Liver (tissue), 9 donors: ENCODE results near the gene MUC2. TPM values are rescaled to one million over a fixed set of nuclear protein-coding genes. Genes with fewer than 3 reads are reported as not detected.

Experiments
- DNase-seq: peaks from one replicate; pipeline ENCODE4 v3.0.0-alpha.2; 2017; ENCODE audit warnings: low spot score
- H3K27ac ChIP-seq, 2 donors: one replicate each; pipeline ENCODE4 v1.7.0; 2013; ENCODE audit warnings: inconsistent platforms in 2 of 2, low read length in 2 of 2, control low read depth in 1 of 2, low read depth in 1 of 2, mild to moderate bottlenecking in 1 of 2
- H3K27me3 ChIP-seq, 4 donors: one replicate each; pipeline versions ENCODE4 v1.6.1 to v1.7.0; 2013; ENCODE audit warnings: low read length in 3 of 4, inconsistent platforms in 1 of 4, mild to moderate bottlenecking in 1 of 4, moderate library complexity in 1 of 4; ENCODE audit not compliant: control insufficient read depth in 4 of 4, insufficient read depth in 4 of 4
- H3K36me3 ChIP-seq, 4 donors: one replicate each; pipeline versions ENCODE4 v1.6.1 to v1.7.0; 2013; ENCODE audit warnings: low read length in 3 of 4, mild to moderate bottlenecking in 3 of 4, low read depth in 1 of 4, moderate library complexity in 1 of 4; ENCODE audit not compliant: control insufficient read depth in 4 of 4, insufficient read depth in 3 of 4
- H3K4me1 ChIP-seq, 4 donors: one replicate each; pipeline versions ENCODE4 v1.6.1 to v1.7.0; 2013; ENCODE audit warnings: low read length in 3 of 4, mild to moderate bottlenecking in 3 of 4, moderate library complexity in 1 of 4; ENCODE audit not compliant: control insufficient read depth in 4 of 4, insufficient read depth in 4 of 4
- H3K4me3 ChIP-seq, 3 donors: one replicate each; pipeline versions ENCODE4 v1.6.1 to v1.7.0; 2013; ENCODE audit warnings: low read length in 3 of 3, control low read depth in 1 of 3, low read depth in 1 of 3, mild to moderate bottlenecking in 1 of 3
- H3K9ac ChIP-seq, 2 donors: one replicate each; pipeline ENCODE4 v1.7.0; 2013; ENCODE audit warnings: low read length in 2 of 2, mild to moderate bottlenecking in 2 of 2, moderate library complexity in 2 of 2, control low read depth in 1 of 2, low read depth in 1 of 2
- H3K9me3 ChIP-seq, 4 donors: one replicate each; pipeline versions ENCODE4 v1.6.1 to v1.7.0; 2013; ENCODE audit warnings: low read length in 3 of 4; ENCODE audit not compliant: control insufficient read depth in 4 of 4
- EGR1 ChIP-seq, 2 donors: IDR thresholded peaks; 2 replicates each; pipeline ENCODE4 v1.6.1; 2016 to 2018; ENCODE audit warnings: antibody characterized with exemption in 2 of 2, low read depth in 2 of 2
- FOXA1 ChIP-seq: IDR thresholded peaks from 2 replicates; pipeline ENCODE4 v1.6.1; 2016; ENCODE audit warnings: antibody characterized with exemption
- FOXA2 ChIP-seq: IDR thresholded peaks from 2 replicates; pipeline ENCODE4 v1.6.1; 2016; ENCODE audit warnings: antibody characterized with exemption
- GABPA ChIP-seq, 2 donors: IDR thresholded peaks in 1 of 2; conservative IDR thresholded peaks in 1 of 2; 2 replicates each; pipeline ENCODE4 v1.6.1; 2016; ENCODE audit warnings: antibody characterized with exemption in 2 of 2, mild to moderate bottlenecking in 1 of 2, moderate library complexity in 1 of 2
- HNF4A ChIP-seq, 2 donors: conservative IDR thresholded peaks; 2 replicates each; pipeline ENCODE4 v1.6.1; 2016; ENCODE audit warnings: antibody characterized with exemption in 2 of 2, mild to moderate bottlenecking in 2 of 2
- HNF4G ChIP-seq: IDR thresholded peaks from 2 replicates; pipeline ENCODE4 v1.6.1; 2016; ENCODE audit warnings: antibody characterized with exemption
- JUND ChIP-seq, 2 donors: IDR thresholded peaks; 2 replicates each; pipeline ENCODE4 v1.6.1; 2016; ENCODE audit warnings: antibody characterized with exemption in 2 of 2
- NR2F2 ChIP-seq: IDR thresholded peaks from 2 replicates; pipeline ENCODE4 v1.6.1; 2016; ENCODE audit warnings: antibody characterized with exemption
- RAD21 ChIP-seq, 2 donors: IDR thresholded peaks; 2 replicates each; pipeline ENCODE4 v1.6.1; 2016; ENCODE audit warnings: antibody characterized with exemption in 2 of 2, mild to moderate bottlenecking in 2 of 2
- RXRA ChIP-seq, 2 donors: IDR thresholded peaks; 2 replicates each; pipeline ENCODE4 v1.6.1; 2017 to 2018; ENCODE audit warnings: antibody characterized with exemption in 2 of 2, mild to moderate bottlenecking in 1 of 2
- SP1 ChIP-seq: IDR thresholded peaks from 2 replicates; pipeline ENCODE4 v1.6.1; 2018; ENCODE audit warnings: antibody characterized with exemption, mild to moderate bottlenecking
- TAF1 ChIP-seq: conservative IDR thresholded peaks from 2 replicates; pipeline ENCODE4 v1.6.1; 2016; ENCODE audit warnings: antibody characterized with exemption, mild to moderate bottlenecking
- YY1 ChIP-seq: IDR thresholded peaks from 2 replicates; pipeline ENCODE4 v1.6.1; 2016; ENCODE audit warnings: antibody characterized with exemption, mild to moderate bottlenecking
- WGBS: extraction: QIAGEN DNeasy Blood & Tissue Kit; methylation state at CpG from one replicate; pipeline ENCODE4 v1.1.7; 2013; 5-methylcytosine and 5-hydroxymethylcytosine counted together
- polyA plus RNA-seq, 2 donors: library from polyadenylated mRNA; stranded (reverse) in 1 of 2; unstranded in 1 of 2; fragments of 200-250 nt in 1 of 2; fragments of >200 nt in 1 of 2; fragmentation: Nextera tagmentation in 1 of 2; extraction: Ambion mirVana in 1 of 2; gene quantifications; one replicate each; pipeline versions ENCODE4 v1.2.1 to v1.2.3, GENCODE V29; 2013 to 2015
- total RNA-seq, 2 donors: library from RNA; depleted of rRNA; stranded (reverse); fragments of >200 nt; gene quantifications; one replicate each; pipeline ENCODE4 v1.2.3, GENCODE V29; 2014
- TF ChIP-seq, protein P1 (sequence below): IDR thresholded peaks from 2 replicates; pipeline ENCODE4 v1.6.1; 2016; ENCODE audit warnings: antibody characterized with exemption, mild to moderate bottlenecking
- TF ChIP-seq, protein P2 (sequence below): fragments of 150-350 bp; IDR thresholded peaks from 2 replicates; pipeline ENCODE4 v1.5.1; 2017; ENCODE audit warnings: improper control_type of control experiment, low read depth, low read length; ENCODE audit not compliant: missing input control
- TF ChIP-seq, protein P3 (sequence below): IDR thresholded peaks from 2 replicates; pipeline ENCODE4 v1.6.1; 2016; ENCODE audit warnings: antibody characterized with exemption
- TF ChIP-seq, protein P4 (sequence below): IDR thresholded peaks from 2 replicates; pipeline ENCODE4 v1.6.1; 2016; ENCODE audit warnings: antibody characterized with exemption
- TF ChIP-seq, protein P5 (sequence below): IDR thresholded peaks from 2 replicates; pipeline ENCODE4 v1.6.1; 2016; ENCODE audit warnings: antibody characterized with exemption
- donor health status: healthy.
- donor health status: healthy.
- donor health status: healthy.
- donor health status: healthy.
- donor health status: healthy.

The MUC2 gene
- total and polyA plus RNA-seq, 4 donors, result under 0.01 TPM; not detected in 3

DNA sequence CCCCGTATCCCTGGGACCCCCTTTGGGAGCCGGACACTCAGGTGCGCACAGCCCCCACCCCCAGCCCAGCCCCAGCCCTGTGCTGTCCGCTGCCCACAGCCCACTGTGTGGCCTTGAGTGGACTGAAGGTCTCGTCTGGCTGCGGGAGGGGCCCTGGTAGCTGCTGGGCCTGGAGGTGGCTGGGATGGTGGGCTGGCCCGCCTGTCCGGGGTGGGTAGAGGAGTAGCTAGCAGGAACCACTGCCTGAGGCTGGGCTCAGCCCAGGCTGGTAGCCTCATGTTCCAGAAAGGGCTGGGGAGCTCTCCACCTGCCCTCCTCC lies 33.6 kb upstream of the MUC2 start:
- Histone ChIP-seq H3K27me3 (peaks cover 0 to 4% (median 0%) of the 10 kb centered on the region in 4 donors), H3K4me1 (peaks cover 0 to 5% (median 0%) of the 10 kb centered on the region in 4 donors), H3K9me3 (no peaks in the 10 kb centered on the region), H3K27ac (no peak overlapping the region), H3K36me3 (no peaks in the 10 kb centered on the region), H3K9ac (no peak overlapping the region), H3K4me3 (no peak overlapping the region)
- WGBS, result 82% methylated on average over 8 of the region's 8 CpGs
- TF ChIP-seq EGR1 (IDR thresholded peaks at IDR 0.05; ENCODE audit: low read depth in 2 of 2) (no peak), RAD21 (IDR thresholded peaks at IDR 0.05) (no peak), YY1 (no peak), JUND (IDR thresholded peaks at IDR 0.05) (no peak), TAF1 (no peak), FOXA1 (no peak), SP1 (no peak), HNF4A (conservative IDR thresholded peaks at IDR 0.05) (no peak), HNF4G (no peak), GABPA (IDR thresholded peaks at IDR 0.05 in 1 of 2, conservative IDR thresholded peaks at IDR 0.05 in 1 of 2) (no peak), FOXA2 (no peak), NR2F2 (no peak)
- TF ChIP-seq, protein P1, sequence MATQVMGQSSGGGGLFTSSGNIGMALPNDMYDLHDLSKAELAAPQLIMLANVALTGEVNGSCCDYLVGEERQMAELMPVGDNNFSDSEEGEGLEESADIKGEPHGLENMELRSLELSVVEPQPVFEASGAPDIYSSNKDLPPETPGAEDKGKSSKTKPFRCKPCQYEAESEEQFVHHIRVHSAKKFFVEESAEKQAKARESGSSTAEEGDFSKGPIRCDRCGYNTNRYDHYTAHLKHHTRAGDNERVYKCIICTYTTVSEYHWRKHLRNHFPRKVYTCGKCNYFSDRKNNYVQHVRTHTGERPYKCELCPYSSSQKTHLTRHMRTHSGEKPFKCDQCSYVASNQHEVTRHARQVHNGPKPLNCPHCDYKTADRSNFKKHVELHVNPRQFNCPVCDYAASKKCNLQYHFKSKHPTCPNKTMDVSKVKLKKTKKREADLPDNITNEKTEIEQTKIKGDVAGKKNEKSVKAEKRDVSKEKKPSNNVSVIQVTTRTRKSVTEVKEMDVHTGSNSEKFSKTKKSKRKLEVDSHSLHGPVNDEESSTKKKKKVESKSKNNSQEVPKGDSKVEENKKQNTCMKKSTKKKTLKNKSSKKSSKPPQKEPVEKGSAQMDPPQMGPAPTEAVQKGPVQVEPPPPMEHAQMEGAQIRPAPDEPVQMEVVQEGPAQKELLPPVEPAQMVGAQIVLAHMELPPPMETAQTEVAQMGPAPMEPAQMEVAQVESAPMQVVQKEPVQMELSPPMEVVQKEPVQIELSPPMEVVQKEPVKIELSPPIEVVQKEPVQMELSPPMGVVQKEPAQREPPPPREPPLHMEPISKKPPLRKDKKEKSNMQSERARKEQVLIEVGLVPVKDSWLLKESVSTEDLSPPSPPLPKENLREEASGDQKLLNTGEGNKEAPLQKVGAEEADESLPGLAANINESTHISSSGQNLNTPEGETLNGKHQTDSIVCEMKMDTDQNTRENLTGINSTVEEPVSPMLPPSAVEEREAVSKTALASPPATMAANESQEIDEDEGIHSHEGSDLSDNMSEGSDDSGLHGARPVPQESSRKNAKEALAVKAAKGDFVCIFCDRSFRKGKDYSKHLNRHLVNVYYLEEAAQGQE, result no peak
- TF ChIP-seq, protein P2, sequence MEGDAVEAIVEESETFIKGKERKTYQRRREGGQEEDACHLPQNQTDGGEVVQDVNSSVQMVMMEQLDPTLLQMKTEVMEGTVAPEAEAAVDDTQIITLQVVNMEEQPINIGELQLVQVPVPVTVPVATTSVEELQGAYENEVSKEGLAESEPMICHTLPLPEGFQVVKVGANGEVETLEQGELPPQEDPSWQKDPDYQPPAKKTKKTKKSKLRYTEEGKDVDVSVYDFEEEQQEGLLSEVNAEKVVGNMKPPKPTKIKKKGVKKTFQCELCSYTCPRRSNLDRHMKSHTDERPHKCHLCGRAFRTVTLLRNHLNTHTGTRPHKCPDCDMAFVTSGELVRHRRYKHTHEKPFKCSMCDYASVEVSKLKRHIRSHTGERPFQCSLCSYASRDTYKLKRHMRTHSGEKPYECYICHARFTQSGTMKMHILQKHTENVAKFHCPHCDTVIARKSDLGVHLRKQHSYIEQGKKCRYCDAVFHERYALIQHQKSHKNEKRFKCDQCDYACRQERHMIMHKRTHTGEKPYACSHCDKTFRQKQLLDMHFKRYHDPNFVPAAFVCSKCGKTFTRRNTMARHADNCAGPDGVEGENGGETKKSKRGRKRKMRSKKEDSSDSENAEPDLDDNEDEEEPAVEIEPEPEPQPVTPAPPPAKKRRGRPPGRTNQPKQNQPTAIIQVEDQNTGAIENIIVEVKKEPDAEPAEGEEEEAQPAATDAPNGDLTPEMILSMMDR, result no peak
- no peak for DNase-seq

DNA sequence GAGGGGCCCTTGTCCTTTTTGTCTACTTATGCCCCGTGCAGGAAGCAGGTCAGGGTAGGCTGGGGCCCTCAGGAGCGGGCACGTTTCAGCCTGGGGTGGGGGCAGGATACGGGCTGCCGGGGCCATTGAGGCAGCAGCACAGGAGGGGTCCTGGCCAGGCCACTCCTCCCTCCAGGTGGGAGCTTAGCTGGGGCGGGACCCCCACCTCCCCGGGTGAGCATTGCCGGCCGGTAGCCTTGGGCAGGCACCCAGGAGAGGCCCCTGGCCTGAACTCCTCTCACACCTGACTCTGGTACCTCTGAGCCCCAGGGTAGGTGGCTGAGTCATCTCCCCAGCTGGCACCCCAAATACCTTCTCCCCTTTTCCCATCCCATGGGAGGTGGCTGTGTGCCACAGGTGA lies 33.2 kb upstream of the MUC2 start:
- WGBS, result 66% methylated on average over 9 of the region's 9 CpGs
- peaks cover 0 to 4% (median 0%) of the 10 kb centered on the region in 4 donors for H3K27me3 ChIP-seq
- H3K4me1 ChIP-seq, result peaks cover 0 to 5% (median 0%) of the 10 kb centered on the region in 4 donors
- H3K9me3 ChIP-seq, result no peaks in the 10 kb centered on the region
- H3K36me3 ChIP-seq, result no peaks in the 10 kb centered on the region
- H3K4me3 ChIP-seq, result no peak overlapping the region
- no peak overlapping the region for H3K9ac ChIP-seq
- no peak for DNase-seq
- H3K27ac ChIP-seq, result no peak overlapping the region
- TF ChIP-seq HNF4A (conservative IDR thresholded peaks at IDR 0.05) (no peak), GABPA (IDR thresholded peaks at IDR 0.05 in 1 of 2, conservative IDR thresholded peaks at IDR 0.05 in 1 of 2) (no peak), FOXA2 (no peak), TAF1 (no peak), FOXA1 (no peak), HNF4G (no peak), RAD21 (IDR thresholded peaks at IDR 0.05) (no peak), YY1 (no peak), JUND (IDR thresholded peaks at IDR 0.05) (no peak), EGR1 (IDR thresholded peaks at IDR 0.05; ENCODE audit: low read depth in 2 of 2) (no peak), RXRA (IDR thresholded peaks at IDR 0.05) (no peak), NR2F2 (no peak)
- TF ChIP-seq, protein P2, result no peak
- TF ChIP-seq, protein P1, result no peak
- TF ChIP-seq, protein P3, sequence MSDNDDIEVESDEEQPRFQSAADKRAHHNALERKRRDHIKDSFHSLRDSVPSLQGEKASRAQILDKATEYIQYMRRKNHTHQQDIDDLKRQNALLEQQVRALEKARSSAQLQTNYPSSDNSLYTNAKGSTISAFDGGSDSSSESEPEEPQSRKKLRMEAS, result no peak
- TF ChIP-seq, protein P4, sequence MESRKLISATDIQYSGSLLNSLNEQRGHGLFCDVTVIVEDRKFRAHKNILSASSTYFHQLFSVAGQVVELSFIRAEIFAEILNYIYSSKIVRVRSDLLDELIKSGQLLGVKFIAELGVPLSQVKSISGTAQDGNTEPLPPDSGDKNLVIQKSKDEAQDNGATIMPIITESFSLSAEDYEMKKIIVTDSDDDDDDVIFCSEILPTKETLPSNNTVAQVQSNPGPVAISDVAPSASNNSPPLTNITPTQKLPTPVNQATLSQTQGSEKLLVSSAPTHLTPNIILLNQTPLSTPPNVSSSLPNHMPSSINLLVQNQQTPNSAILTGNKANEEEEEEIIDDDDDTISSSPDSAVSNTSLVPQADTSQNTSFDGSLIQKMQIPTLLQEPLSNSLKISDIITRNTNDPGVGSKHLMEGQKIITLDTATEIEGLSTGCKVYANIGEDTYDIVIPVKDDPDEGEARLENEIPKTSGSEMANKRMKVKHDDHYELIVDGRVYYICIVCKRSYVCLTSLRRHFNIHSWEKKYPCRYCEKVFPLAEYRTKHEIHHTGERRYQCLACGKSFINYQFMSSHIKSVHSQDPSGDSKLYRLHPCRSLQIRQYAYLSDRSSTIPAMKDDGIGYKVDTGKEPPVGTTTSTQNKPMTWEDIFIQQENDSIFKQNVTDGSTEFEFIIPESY, result no peak
- TF ChIP-seq, protein P5, sequence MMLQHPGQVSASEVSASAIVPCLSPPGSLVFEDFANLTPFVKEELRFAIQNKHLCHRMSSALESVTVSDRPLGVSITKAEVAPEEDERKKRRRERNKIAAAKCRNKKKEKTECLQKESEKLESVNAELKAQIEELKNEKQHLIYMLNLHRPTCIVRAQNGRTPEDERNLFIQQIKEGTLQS, result no peak
